ENCODE measurements around the gene BPIFB6. TPM values are rescaled to one million over a fixed set of nuclear protein-coding genes. Genes with fewer than 3 reads are reported as not detected.

BPIFB6 gene
- total and polyA plus RNA-seq, 2 donors (not counting 3 experiments of a cell fraction or from before 2014, with no cell fraction given), result not detected

DNA sequence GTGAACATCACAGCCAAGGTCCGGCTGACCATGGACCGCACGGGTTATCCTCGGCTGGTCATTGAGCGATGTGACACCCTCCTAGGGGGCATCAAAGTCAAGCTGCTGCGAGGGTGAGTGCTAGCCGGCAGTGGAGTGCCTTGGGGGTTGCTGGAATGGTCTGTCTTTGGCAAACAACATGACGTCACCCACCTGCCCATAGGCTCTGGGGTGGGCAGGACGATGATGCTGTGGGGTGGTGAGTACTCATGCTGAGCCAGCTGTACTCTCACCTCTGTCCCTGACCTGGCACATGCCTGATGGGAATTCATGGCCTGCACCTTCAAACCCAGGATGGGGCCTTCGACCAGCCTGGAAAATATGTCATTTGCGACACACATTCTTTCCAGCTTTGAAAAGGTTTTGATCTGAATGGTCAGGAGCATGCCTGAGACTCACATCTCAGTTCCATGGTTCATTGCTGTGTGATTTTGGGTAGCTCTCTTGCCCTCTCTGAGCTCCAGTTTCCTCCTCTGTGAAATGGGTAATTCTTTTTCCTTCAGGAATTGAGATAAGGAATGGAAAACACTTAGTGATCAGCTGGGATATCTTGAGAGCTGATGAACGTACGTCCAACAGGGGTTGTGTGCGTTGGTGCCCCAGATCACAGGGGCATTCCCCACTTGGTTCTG is 54.7 kb downstream of the BPIFB6 start:
- Histone ChIP-seq H3K9me3 (replicated peaks; ENCODE audit: control insufficient read depth, insufficient read depth, low read length) (no peaks in the 10 kb centered on the region), H3K27me3 (ENCODE audit: control insufficient read depth in 2 of 2, insufficient read depth in 2 of 2, low read length in 2 of 2) (no peaks in the 10 kb centered on the region), H4K20me1 (replicated peaks; ENCODE audit: control insufficient read depth, extremely low read depth, insufficient read depth, low read length) (no peaks in the 10 kb centered on the region), H3K4me3 (replicated peaks in 1 of 3; ENCODE audit: insufficient read depth in 1 of 3, low read depth in 1 of 3, low read length in 3 of 3) (no peak overlapping the region), H3K79me2 (ENCODE audit: control insufficient read depth, insufficient read depth, low read length) (no peaks in the 10 kb centered on the region), H3K4me1 (ENCODE audit: control insufficient read depth, extremely low read depth, insufficient read depth, low read length) (no peaks in the 10 kb centered on the region), H3K36me3 (ENCODE audit: control insufficient read depth in 2 of 2, extremely low read depth in 1 of 2, insufficient read depth in 2 of 2, low read length in 2 of 2) (no peaks in the 10 kb centered on the region), H2AFZ (ENCODE audit: low read depth, low read length) (no peak overlapping the region), H3K27ac (ENCODE audit: insufficient read depth, low read depth, low read length) (no peak overlapping the region), H3K9me1 (replicated peaks; ENCODE audit: control insufficient read depth, extremely low read depth, insufficient read depth, low read length) (no peaks in the 10 kb centered on the region), H3K9ac (replicated peaks; ENCODE audit: extremely low read depth, insufficient read depth, low read length) (no peak overlapping the region), H3K4me2 (ENCODE audit: insufficient read depth, low read length) (no peak overlapping the region)
- ChIA-PET CTCF (interaction anchor here (1.1 to 1.6 kb wide), 3 partner anchors 9 to 184 kb away, joined by 3 to 4 read pairs (median 3); no protein-coding TSS in a partner anchor), POLR2A (no interaction called here)
- TF ChIP-seq, protein P1, sequence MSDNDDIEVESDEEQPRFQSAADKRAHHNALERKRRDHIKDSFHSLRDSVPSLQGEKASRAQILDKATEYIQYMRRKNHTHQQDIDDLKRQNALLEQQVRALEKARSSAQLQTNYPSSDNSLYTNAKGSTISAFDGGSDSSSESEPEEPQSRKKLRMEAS (IDR thresholded peaks at IDR 0.05; ENCODE audit: insufficient read depth, insufficient read length), result no peak
- TF ChIP-seq EZH2 (IDR thresholded peaks at IDR 0.05; ENCODE audit: borderline replicate concordance, low read depth, low read length, severe bottlenecking), result no peak
- TF ChIP-seq JUN (IDR thresholded peaks at IDR 0.05; ENCODE audit: borderline replicate concordance, insufficient read depth, insufficient read length, low read depth), result no peak
- TF ChIP-seq FOS (IDR thresholded peaks at IDR 0.05; ENCODE audit: borderline replicate concordance, insufficient read depth, low read length), result no peak
- TF ChIP-seq MYC (IDR thresholded peaks at IDR 0.05; ENCODE audit: low read depth, low read length), result no peak
- no peak for TF ChIP-seq GATA2 (IDR thresholded peaks at IDR 0.05; ENCODE audit: insufficient read depth, insufficient read length, low read depth, low read length)
- TF ChIP-seq, protein P2, sequence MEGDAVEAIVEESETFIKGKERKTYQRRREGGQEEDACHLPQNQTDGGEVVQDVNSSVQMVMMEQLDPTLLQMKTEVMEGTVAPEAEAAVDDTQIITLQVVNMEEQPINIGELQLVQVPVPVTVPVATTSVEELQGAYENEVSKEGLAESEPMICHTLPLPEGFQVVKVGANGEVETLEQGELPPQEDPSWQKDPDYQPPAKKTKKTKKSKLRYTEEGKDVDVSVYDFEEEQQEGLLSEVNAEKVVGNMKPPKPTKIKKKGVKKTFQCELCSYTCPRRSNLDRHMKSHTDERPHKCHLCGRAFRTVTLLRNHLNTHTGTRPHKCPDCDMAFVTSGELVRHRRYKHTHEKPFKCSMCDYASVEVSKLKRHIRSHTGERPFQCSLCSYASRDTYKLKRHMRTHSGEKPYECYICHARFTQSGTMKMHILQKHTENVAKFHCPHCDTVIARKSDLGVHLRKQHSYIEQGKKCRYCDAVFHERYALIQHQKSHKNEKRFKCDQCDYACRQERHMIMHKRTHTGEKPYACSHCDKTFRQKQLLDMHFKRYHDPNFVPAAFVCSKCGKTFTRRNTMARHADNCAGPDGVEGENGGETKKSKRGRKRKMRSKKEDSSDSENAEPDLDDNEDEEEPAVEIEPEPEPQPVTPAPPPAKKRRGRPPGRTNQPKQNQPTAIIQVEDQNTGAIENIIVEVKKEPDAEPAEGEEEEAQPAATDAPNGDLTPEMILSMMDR (IDR thresholded peaks at IDR 0.05; ENCODE audit: extremely low read depth in 1 of 2, insufficient read depth in 1 of 2, low read depth in 1 of 2, low read length in 2 of 2), result no peak
- TF ChIP-seq POLR2A (IDR thresholded peaks at IDR 0.05; ENCODE audit: low read depth, low read length), result no peak
- no TSS peak for BruUV-seq (replicated peaks)
- dilution Hi-C loops (cut with MboI; ENCODE audit: extremely low pct_ligation_motif_present, low sequenced_read_pairs), result no loop called here
- no peak for DNase-seq (ENCODE audit: low read depth, low spot score)
- no peak for FAIRE-seq
- intact Hi-C loops (cut with micrococcal nuclease), result no loop called here

Measured in endothelial cell of umbilical vein (primary cell).